ENCODE results near the gene LRRTM2.

Gene LRRTM2

GRCh38 chr5:138878437-138879235 lies 3.5 kb upstream of the LRRTM2 start:
- DNase-seq, result no peak

- DNase-seq, result no peak
These were observed 1.7 kb upstream of the LRRTM2 start for GRCh38 chr5:138876811-138877210.

- DNase-seq, result no peak
These were observed 811 bp upstream of the LRRTM2 start for GRCh38 chr5:138875946-138876345.

GRCh38 chr5:138875552-138875875 lies 379 bp upstream of the LRRTM2 start:
- no peak for DNase-seq

- DNase-seq, result no peak
These were observed 894 bp downstream of the LRRTM2 start for GRCh38 chr5:138874241-138874640.

- no peak for DNase-seq
These were observed 1.5 kb downstream of the LRRTM2 start for GRCh38 chr5:138873466-138874221.

GRCh38 chr5:138872841-138873465 lies 2.2 kb downstream of the LRRTM2 start:
- no peak for DNase-seq

GRCh38 chr5:138870611-138871010 lies 4.5 kb downstream of the LRRTM2 start:
- DNase-seq, result no peak

GRCh38 chr5:138869763-138870500 lies 5.2 kb downstream of the LRRTM2 start:
- no peak for DNase-seq

GRCh38 chr5:138869038-138869437 lies 6.1 kb downstream of the LRRTM2 start:
- DNase-seq, result no peak

- no peak for DNase-seq
These were observed 8.1 kb downstream of the LRRTM2 start for GRCh38 chr5:138867011-138867410.

GRCh38 chr5:138853132-138853531 lies 22.0 kb downstream of the LRRTM2 start:
- DNase-seq, result no peak

GRCh38 chr5:138850865-138851435 lies 24.2 kb downstream of the LRRTM2 start:
- DNase-seq, result no peak

GRCh38 chr5:138849882-138850281 lies 25.3 kb downstream of the LRRTM2 start:
- no peak for DNase-seq

- DNase-seq, result no peak
These were observed 25.7 kb downstream of the LRRTM2 start for GRCh38 chr5:138849439-138849838.

- DNase-seq, result no peak
These were observed 30.2 kb downstream of the LRRTM2 start for GRCh38 chr5:138844812-138845513.

GRCh38 chr5:138844125-138844461 lies 31.0 kb downstream of the LRRTM2 start:
- DNase-seq, result no peak

- DNase-seq, result no peak
These were observed 31.6 kb downstream of the LRRTM2 start for GRCh38 chr5:138843316-138844124.

- DNase-seq, result no peak
These were observed 33.6 kb downstream of the LRRTM2 start for GRCh38 chr5:138841531-138841930.

- no peak for DNase-seq
These were observed 35.0 kb downstream of the LRRTM2 start for GRCh38 chr5:138840103-138840502.

GRCh38 chr5:138837160-138837559 lies 38.0 kb downstream of the LRRTM2 start:
- no peak for DNase-seq

All from stimulated activated CD4-positive, alpha-beta T cell treated with anti-CD3 and anti-CD28 coated beads, Interleukin-2, amount 100 ng/mL, for 24 hours (primary cell).